ENCODE data around the gene ADCK2.
"Not testable (repeated sequence)": the region's sequence is repeated elsewhere in the genome, so short reads cannot be mapped to it uniquely, and the experiment has no call there.

Gene ADCK2, protein sequence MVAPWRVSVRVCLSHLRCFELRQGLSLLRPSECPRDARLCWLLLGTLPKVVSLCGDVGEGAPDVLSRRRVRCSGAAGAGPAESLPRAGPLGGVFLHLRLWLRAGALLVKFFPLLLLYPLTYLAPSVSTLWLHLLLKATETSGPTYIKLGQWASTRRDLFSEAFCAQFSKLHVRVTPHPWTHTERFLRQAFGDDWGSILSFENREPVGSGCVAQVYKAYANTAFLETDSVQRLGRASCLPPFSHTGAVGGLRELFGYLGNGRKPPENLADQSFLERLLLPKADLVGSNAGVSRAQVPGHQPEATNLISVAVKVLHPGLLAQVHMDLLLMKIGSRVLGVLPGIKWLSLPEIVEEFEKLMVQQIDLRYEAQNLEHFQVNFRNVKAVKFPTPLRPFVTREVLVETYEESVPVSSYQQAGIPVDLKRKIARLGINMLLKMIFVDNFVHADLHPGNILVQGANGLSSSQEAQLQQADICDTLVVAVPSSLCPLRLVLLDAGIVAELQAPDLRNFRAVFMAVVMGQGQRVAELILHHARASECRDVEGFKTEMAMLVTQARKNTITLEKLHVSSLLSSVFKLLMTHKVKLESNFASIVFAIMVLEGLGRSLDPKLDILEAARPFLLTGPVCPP

DNA sequence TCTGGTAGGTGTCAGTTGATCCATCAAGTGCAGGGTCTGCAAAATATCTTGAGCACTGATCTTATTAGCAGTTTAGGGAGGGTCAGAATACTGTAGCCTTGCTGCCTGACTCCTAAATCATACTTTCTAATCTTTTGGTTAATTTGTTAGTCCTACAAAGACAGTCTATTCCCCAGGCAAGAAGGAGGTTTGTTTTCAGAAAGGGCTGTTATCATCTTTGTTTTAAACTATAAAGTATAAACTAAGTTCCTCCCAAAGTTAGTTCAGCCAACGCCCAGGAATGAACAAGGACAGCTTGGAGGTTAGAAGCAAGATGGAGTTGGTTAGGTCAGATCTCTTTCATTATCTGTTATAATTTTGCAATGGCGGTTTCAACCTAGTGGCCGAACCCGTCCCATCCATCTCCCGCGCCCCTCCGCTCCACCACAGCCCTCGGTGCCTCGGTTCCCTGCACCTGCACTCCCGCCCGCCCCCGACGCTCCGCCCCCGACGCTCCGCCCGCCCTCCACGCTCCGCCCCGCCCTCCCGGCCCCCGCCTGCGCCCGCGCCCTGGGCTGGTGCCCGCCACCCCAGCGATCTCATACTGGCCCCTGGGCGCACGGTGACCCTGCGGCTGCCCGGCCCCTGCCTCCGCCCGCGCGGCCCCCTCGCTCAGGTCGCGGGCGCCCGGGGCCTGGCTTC is at the start of gene ADCK2:
Gene ADCK2 (plus strand): TSS at position 564 of the 681 bp plus-strand sequence. CDS start 386 bp downstream, outside the sequence.
- peak; percentile 80 for DNase-seq

DNA sequence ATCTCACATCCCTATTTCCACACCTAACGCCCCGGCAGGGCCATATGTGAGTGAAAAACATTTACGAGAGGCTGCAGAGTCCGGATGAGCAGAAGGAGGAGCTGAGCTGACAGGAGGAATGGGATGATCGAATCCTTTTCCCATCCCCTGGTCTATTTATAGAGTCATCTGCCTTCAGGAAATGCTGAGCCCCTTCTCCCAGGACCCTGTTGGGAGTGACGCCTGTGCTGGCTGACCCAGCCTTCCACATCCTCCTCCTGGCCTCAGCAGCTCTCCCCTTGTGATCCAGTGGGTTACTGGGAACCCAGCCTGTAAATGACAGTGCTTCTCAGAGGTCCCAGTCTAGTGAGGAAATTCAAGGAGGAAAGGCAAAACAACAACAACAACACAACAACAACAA is 48.8 kb upstream of the ADCK2 start:
- no peak for DNase-seq

DNA sequence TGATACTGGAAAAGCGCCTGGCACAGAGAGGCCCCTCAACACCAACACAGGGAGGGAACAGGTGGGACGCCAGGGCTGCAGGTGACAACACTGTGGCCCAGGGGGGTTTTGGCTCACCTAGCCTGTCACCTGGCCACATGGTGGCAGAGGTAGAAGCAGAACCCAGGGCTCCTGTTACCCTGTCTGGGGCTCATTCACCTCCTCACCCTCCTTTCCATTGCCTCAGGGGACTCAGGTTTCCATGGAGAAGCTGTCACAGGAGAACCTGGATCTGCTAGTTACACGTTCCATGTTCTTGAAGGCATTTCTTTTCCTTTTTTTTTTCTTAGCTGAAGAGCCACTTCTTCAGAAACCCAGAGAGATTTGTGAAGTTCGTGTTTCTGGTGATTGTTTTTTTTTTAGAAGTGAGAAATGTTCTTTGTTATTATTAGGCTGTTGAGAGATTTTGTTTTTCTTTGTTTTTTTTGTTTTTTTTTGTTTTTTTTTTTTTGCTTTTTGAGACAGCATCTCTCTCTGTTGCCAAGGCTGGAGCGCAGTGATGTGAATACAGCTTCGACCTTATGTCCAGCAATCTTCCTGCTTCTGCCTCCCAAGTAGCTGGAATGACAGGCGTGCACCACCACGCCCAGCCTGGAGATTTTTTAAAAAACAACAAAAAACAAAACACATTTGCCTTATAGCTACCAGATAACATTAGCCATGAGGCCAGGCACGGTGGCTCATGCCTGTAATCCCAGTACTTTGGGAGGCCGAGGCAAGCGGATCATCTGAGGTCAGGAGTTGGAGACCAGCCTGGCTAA is 48.2 kb upstream of the ADCK2 start:
- no peak for DNase-seq

DNA sequence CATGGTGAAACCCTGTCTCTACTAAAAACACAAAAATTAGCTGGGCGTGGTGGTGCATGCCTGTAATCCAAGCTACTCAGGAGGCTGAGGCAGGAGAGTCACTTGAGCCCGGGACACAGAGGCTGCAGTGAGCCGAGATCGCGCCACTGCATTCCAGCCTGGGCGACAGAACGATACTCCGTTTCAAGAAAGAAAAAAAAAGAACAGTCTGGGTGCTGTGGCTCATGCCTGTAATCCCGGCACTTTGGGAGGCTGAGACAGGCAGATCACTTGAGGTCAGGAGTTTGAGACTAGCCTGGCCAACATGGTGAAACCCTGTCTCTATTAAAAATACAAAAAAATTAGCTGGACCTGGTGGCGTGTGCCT is 47.6 kb upstream of the ADCK2 start:
- DNase-seq, result not testable (repeated sequence)

DNA sequence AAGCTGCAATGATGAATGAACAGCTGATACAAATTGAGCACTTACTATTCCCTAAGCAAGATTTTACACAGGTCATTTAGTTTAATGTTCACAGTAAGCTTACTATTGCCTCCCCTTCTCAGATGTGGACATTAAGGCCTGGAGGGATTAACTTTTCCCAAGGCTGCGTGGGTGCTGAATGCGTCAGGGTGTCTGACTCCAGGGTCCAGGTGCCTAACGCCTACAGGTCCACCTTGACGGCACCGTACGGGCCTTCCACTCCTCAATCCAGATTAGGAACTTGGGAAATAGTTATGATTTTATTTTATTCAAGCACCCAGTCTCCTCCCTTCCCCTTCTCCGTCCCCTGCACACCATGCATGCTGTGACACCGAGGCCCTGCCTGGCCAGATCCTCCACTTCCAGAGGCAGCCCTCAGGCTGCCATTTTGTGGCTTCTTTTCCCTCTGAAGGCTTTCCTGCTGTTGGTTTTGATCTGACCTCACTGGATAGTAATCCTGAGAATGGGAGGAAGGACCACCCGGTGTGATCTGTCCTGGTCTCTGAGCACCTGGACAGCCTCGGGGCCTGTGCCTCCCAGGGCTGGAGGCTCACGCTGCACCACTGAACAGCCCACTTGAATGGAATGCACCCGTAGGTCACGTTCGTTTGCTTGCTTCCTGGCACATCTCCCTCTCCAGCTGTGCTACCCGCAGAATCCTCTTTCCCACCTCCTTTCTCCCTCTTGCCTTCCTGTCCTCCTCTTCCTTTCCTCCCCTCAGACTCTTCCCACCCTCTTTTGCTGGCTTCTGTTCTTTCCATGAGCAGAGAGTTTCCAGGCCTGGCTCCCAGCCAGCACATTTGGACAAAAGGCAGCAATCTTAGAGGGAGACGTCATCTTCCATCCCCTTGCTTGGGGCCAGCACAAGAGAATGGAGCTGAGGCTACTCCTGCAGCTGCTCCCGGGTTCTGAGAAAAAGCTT is 46.6 kb upstream of the ADCK2 start:
- no peak for DNase-seq

DNA sequence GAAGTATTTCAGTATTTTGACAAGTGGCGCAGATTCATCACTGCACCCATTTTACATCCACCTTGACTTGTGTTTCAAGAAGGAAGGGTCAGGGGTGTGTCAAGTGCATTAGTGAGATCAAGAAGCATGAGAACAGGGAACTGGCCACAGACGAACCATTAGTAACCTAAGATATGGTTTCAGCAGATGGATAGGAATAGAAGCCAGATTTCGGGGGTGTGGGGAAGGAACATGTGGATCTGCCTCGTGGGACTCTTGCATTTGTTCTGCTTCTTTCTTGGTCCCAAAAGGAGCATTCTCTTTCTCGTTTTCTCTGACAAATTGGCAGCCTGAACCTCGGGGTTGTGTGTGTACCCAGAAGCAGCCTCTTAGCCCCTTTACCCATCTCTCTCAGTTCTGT is 41.7 kb upstream of the ADCK2 start:
- DNase-seq, result no peak

DNA sequence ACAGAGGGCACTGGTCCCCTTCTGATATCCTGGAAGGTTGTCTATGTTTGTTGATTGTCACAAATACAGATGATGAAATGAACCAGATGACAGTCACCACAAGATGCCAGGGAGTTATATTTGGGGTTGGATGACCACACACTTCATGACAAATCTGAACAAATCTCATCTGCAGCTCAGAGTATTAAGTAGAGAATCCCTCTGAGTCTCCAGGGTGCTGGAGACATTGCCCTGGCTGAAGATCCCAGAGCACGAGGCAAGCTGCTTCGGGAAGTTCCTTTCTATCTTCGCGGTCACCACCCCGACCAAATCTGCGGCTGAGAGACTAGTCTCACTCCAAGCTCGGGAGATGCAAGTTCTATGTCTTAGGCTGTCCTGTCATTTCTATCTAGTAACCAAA is 41.1 kb upstream of the ADCK2 start:
- no peak for DNase-seq

DNA sequence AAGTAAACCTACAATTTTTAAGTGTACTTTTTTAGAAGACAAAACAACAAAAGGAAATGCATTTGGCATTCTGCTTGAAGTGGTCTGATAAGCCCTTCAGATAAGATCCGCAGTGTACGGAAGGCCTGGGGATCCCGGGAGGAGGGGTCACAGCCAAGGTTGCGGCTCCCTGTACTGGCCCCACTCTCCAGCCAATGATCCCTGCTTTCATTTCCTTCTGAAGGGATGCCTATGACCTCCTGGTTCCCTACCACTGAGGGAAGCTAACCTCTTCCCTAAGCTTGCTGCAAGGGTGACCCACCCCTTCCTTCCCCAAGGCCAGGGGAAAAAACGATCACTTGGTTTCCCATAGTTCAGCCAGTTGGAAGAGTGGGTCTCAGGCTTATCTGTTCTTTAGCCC is 37.4 kb upstream of the ADCK2 start:
- no peak for DNase-seq

DNA sequence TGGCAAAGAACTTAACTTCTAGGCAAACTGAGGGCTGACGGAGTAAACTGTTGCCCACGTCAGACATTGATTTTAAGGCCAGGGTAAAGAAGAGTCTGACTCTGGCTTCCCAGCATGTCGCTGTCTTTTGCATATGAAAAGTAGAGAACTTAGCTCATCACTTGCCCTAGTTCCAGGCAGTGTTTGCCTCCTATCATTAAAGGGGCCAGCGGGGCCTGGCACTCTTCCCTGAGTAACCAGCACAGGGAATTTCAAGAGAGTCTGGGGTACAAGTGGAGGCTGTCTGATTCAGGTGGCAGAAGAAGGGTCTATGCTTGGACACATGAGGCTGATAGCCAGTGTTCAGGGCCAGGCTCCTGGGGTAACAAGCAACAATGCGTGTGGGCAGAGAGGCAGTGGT is 36.9 kb upstream of the ADCK2 start:
- DNase-seq, result no peak

DNA sequence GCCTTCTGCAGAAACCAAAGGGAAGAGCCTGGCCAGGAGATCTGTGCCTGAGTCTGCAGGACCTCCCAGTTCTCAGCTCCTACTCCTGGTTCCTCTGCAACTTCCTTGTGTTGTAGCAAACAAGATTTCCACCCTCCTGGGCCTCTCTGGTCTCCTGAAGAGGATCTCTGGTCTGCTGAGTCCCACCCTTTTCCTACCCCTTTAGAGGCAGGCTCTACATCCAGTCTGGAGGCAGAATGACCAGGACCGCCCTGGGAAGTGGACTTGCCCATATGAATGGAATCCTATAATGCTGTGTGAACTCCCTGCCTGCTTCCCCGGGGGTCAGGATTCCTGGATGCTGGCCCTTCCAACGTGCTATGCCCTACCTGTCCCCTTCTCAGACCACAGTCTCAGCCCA is 35.3 kb upstream of the ADCK2 start:
- no peak for DNase-seq

DNA sequence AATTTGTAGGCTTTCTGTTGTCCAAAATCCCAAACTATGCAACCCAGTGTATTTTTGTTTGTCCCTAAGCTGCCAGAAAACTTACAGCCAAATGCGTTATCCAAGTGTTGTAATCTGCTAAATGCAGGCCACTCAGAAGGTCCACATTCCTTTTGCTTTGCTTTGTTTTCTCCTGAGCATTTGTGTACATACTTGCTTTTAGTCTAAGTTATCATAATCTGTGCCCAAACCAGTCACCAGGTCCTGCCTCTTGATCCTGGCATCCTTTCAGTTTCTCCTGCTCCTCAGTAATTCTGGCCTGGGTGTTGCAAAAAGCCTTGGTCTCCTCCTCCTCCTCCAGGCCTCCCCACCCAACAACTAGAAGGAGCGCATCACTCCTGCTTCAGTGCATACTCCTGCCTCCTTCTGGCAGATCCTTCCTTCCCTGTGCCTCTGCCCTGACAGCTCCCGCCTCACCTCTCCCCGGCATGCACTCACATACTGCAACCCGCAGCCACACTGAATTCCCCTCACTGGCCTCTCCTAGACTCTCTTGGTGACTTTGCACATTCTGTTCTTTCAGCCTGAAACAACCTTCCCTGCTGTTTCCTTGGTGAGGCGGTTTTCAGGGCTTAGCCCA is 34.5 kb upstream of the ADCK2 start:
- no peak for DNase-seq

DNA sequence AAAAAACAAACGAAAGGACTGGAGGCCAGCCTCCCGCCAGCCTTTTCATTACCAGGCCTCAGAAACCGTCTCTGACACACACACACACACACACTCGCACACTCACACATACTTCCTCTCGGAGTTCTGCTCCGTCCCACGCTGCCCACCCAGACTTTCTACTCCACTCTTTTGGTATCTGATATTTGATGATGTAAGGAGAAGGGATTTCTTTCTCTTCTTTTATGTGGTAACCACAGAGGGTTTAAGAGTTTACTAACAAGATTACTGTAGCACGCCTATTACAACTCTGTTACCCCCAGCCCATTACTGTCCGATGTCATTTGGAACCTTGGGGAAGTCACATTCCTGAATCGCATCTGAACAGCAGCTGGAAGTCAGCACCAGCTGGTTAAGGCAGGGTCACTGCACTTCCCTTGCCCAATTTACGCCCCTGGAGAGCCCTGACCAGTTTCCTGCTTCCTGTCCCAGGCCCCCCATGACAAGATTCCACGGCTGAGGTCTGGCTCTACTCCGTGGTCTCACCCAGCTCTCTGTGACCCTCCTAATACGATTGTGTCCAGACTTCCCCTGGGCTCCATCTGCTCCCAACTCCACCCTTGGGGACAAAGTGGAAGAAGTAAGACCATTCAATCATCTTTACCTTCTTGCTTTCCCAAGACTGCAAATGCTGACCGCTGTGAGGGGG is 33.2 kb upstream of the ADCK2 start:
- no peak for DNase-seq

DNA sequence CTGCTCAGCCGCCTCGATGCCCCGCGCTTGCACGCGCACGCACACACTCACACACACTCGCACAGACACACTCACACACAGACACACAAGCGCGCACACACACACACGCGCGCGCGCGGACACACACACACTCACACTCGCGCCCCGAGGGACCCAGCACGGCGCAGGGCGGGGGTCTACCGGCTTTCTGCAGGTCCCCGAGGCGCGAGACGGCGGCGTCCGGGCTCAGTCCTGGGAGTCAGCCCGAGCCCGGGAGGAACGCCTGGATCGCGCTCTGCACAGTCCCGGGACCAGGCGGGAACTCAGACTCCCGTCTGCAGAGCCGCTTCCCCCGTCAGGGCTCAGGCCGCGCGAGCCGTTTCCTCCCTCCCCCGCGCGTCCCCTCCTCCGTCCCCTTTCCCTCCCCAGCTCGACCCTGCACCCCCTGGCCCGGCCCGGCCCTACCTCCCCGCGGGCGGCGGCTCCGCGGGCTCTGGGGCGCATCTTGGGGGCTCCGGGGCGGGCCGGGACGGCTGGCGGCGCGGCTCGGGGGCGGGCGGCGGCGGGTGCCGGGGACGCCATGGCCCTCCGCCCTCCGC is 32.6 kb upstream of the ADCK2 start:
- no peak for DNase-seq

DNA sequence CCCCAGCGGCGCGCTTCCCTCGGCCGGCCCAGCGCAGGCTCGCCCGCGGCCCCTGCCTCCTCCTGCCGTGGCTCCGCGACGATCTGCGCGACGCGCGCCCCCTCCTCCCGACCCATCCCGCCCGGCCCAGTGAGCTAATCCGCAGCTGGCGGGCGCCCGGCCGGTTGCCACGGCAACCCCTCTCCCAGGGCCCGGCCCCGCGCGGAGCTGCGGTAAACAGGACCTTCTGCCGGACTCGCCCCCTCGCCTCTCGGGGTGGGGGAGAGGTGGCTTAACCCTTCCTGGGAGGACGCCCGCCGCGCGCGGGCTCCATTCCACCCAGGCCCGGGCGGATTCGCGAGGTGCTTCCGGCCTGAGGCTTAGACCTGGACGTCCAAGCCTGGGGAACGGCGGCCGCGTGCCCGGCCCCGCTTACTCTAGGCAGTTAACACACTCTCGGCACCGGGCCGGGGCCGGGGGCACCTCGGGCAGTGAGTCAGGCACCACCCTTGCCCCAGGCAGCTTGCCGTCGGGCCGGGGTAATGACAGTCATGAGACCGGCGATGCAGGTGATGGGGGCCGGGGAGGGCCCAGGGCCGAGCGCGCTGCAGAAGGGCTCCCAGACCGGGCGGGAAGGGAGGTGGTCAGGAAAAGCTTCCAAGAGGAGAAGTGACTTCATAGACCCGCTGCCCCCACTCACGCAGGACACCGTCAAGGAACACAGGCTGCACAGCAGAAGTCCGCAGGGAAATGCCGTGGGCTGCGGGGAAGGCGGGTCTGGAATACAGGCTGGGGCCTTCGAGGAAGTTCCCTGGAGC is 31.8 kb upstream of the ADCK2 start, which contains the start of gene DENND2A:
Gene DENND2A (minus strand): TSS at position 87 of the 797 bp plus-strand sequence. CDS start 38,416 bp downstream, outside the sequence.
- DNase-seq, result peak; percentile 57

DNA sequence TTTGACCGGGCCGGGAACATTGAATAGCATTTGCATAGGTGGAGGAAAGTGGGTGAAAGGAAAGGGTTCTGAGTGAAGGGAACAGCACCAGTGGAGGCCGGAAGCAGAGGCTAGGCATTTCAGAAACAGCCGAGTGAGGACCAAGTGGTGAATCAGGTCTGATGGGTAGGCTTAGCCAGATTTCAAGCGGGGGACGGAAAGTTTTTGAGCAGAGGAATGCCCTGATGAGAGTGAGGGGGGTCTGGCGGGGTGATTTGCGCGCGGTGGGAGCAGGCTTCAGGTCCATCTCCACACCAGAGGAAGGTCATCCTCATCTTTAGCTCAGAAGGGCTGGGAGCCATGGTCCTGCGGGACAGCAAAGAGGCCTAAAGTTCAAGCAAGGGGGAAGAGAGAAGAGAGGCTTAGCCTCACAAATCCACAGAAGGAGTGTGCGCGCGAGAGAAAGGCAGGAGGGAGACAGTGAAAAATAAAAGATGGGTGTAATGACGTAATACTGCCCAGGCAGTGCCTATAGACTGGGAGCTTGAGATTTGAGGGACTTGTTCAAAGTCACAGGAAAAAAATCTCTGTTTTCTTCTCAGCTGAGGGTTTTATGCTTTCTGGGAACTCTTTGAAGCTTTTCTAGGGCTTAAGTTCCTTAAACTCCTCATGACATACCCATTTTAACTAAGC is 31.1 kb upstream of the ADCK2 start:
- DNase-seq, result no peak

DNA sequence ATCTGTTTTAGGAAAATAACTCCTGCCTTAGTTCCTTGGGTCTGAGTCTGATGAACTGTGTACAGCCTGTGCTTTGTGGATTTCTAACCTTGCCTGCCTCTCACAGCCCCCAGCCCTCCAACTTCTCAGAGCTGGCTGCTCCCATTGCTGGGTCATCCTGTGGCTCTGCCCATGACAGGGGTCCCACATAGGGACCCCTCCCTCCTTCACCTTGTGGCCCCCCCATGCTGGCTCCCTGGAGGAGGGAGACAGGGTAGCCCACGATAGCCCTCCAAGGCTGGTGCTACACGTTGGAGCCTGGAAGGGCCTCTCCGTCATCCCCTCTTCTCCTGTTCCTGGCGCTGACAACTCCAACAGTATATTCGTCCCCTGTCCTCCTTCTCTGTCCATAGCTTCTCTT is 29.3 kb upstream of the ADCK2 start:
- no peak for DNase-seq

DNA sequence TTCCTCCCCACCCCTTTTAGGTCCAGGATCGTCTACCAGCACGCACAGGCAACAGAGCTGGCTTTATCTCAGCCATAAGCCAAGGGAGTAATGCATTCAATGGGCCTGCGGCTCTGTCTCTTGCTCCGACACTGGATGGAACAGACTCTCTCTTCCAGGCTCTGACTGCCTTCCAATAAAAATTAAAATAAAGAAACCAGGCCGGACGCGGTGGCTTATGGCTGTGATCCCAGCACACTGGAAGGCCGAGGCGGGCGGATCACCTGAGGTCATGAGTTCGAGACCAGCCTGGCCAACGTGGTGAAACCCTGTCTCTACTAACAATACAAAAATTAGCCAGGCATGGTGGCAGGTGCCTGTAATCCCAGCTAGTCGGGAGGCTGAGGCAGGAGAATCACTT is 28.0 kb upstream of the ADCK2 start:
- not testable (repeated sequence) for DNase-seq

DNA sequence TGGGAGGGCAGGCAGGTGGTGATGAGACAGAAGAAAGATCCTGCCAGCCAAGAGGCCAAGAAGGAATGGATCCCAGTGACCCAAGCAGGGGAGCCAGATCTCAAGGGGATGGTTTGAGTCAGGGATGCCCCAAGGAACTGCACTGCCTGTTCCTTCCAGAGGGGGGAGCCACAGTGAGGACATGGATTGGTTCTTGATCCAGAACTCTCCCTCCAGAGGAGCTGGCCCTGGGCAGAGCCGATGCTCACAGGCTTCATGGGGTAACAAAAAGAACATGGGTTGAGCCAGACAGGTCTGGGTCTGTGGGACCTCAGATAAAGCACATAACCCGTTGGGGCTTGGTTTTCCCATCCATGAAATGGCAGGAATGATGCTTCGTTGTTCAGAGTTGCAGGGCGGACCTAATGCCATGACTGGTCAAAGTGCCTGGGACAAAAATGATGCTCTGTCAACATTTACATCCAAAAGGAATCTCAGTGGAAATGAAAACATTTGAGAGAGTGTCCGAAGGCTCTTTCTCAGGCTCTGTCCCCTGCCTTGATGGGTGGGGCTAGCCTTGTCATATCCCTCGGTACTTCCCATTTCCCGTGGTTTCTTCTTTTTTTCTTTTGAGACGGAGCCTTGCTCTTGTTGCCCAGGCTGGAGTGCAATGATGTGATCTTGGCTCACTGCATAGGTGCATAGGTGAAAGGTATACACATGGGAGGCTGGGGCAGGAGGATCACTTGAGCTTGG is 27.4 kb upstream of the ADCK2 start:
- no peak for DNase-seq

All from RPMI8226 (cell line).